ENCODE data around the gene HPSE2. TPM values are rescaled to one million over a fixed set of nuclear protein-coding genes. Genes with fewer than 3 reads are reported as not detected.

The HPSE2 gene
- total RNA-seq, 1 donor from 2014 or later, result not detected

GRCh38 chr10:99123336-99123735 lies 112.3 kb downstream of the HPSE2 start:
- peaks cover 27% of the 10 kb centered on the region for H3K9me3 ChIP-seq (replicated peaks)
- no peak for DNase-seq
- no peaks in the 10 kb centered on the region for H3K4me1 ChIP-seq
- no peaks in the 10 kb centered on the region for H3K36me3 ChIP-seq
- H3K27ac ChIP-seq (replicated peaks), result no peak overlapping the region
- no peak overlapping the region for H3K4me3 ChIP-seq
- peaks cover 3% of the 10 kb centered on the region for H3K27me3 ChIP-seq (ENCODE audit: low read depth)
- TF ChIP-seq, protein P1, sequence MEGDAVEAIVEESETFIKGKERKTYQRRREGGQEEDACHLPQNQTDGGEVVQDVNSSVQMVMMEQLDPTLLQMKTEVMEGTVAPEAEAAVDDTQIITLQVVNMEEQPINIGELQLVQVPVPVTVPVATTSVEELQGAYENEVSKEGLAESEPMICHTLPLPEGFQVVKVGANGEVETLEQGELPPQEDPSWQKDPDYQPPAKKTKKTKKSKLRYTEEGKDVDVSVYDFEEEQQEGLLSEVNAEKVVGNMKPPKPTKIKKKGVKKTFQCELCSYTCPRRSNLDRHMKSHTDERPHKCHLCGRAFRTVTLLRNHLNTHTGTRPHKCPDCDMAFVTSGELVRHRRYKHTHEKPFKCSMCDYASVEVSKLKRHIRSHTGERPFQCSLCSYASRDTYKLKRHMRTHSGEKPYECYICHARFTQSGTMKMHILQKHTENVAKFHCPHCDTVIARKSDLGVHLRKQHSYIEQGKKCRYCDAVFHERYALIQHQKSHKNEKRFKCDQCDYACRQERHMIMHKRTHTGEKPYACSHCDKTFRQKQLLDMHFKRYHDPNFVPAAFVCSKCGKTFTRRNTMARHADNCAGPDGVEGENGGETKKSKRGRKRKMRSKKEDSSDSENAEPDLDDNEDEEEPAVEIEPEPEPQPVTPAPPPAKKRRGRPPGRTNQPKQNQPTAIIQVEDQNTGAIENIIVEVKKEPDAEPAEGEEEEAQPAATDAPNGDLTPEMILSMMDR (IDR thresholded peaks at IDR 0.05; ENCODE audit: borderline replicate concordance), result no peak
- intact Hi-C loops (cut with micrococcal nuclease), result no loop called here

DNA sequence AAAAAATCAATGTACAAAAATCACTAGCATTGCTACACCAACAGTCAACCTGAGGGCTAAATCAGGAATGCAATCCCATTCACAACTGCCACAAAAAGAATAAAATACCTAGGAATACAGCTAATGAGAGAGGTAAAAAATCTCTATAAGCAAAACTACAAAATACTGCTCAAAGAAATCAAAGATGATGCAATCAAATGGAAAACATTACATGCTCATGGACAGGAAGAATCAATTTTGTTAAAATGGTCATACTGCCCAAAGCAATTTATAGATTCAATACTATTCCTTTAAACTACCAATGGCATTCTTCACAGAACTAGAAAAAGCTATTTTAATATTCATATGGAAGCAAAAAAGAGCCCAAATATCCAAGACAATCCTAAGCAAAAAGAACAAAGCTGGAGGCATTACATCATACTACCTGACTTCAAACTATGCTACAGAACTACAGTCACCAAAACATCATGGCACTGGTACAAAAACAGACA lies 116.3 kb downstream of the HPSE2 start:
- Histone ChIP-seq H3K27ac (replicated peaks) (no peak overlapping the region), H3K27me3 (ENCODE audit: low read depth) (peaks cover 9% of the 10 kb centered on the region), H3K4me1 (no peaks in the 10 kb centered on the region), H3K4me3 (no peak overlapping the region), H3K9me3 (replicated peaks) (peaks cover 7% of the 10 kb centered on the region), H3K36me3 (no peaks in the 10 kb centered on the region)
- no peak for DNase-seq
- intact Hi-C loops (cut with micrococcal nuclease), result no loop called here
- TF ChIP-seq, protein P1 (IDR thresholded peaks at IDR 0.05; ENCODE audit: borderline replicate concordance), result no peak

GRCh38 chr10:99115703-99116102 lies 119.9 kb downstream of the HPSE2 start:
- intact Hi-C loops (cut with micrococcal nuclease), result no loop called here
- no peak overlapping the region for H3K4me3 ChIP-seq
- H3K27ac ChIP-seq (replicated peaks), result no peak overlapping the region
- DNase-seq, result no peak
- peaks cover 7% of the 10 kb centered on the region for H3K9me3 ChIP-seq (replicated peaks)
- H3K4me1 ChIP-seq, result no peaks in the 10 kb centered on the region
- no peaks in the 10 kb centered on the region for H3K36me3 ChIP-seq
- peaks cover 12% of the 10 kb centered on the region for H3K27me3 ChIP-seq (ENCODE audit: low read depth)
- TF ChIP-seq, protein P1 (IDR thresholded peaks at IDR 0.05; ENCODE audit: borderline replicate concordance), result no peak

DNA sequence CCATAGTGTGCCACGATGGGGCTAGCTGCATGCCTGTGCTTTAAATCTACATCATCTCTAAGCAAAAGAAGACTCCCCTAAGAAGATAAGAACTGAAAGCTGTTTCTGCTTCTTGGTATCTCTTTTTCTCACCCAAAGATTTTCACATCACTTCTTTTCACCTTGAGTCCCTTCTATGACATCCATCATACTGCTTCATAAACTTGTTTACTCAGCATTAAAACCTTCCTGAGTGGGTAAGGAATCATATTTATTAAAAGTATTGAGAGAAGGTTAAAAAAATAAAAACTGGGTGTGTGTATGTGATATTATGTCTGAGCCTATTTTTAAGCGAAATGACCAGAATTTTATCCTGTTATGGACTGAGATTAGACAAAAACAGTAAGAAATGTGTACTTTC lies 150.3 kb downstream of the HPSE2 start:
- peaks cover 6% of the 10 kb centered on the region for H3K9me3 ChIP-seq (replicated peaks)
- intact Hi-C loops (cut with micrococcal nuclease), result no loop called here
- no peak overlapping the region for H3K4me3 ChIP-seq
- DNase-seq, result no peak
- no peaks in the 10 kb centered on the region for H3K4me1 ChIP-seq
- no peaks in the 10 kb centered on the region for H3K36me3 ChIP-seq
- no peak overlapping the region for H3K27ac ChIP-seq (replicated peaks)
- no peaks in the 10 kb centered on the region for H3K27me3 ChIP-seq (ENCODE audit: low read depth)
- TF ChIP-seq, protein P1 (IDR thresholded peaks at IDR 0.05; ENCODE audit: borderline replicate concordance), result no peak

- H3K4me3 ChIP-seq, result no peak overlapping the region
- H3K27ac ChIP-seq (replicated peaks), result no peak overlapping the region
- no peaks in the 10 kb centered on the region for H3K27me3 ChIP-seq (ENCODE audit: low read depth)
- DNase-seq, result no peak
- H3K36me3 ChIP-seq, result no peaks in the 10 kb centered on the region
- H3K9me3 ChIP-seq (replicated peaks), result peaks cover 6% of the 10 kb centered on the region
- intact Hi-C loops (cut with micrococcal nuclease), result no loop called here
- no peaks in the 10 kb centered on the region for H3K4me1 ChIP-seq
- TF ChIP-seq, protein P1 (IDR thresholded peaks at IDR 0.05; ENCODE audit: borderline replicate concordance), result no peak
These were observed 151.5 kb downstream of the HPSE2 start for GRCh38 chr10:99084161-99084560.
